Putamen (tissue), 1 donor: ENCODE results near the gene PRAMEF33.
"Not testable (repeated sequence)": the region's sequence is repeated elsewhere in the genome, so short reads cannot be mapped to it uniquely, and the experiment has no call there.

Experiments used
- DNase-seq: peaks from one replicate; pipeline ENCODE4 v3.0.0-alpha.2; 2016; ENCODE audit warnings: low spot score

Gene PRAMEF33

GRCh38 chr1:13303239-13303638, at the start of gene PRAMEF33:
Gene PRAMEF33 (plus strand): TSS chr1:13303539. CDS start chr1:13305955, 2,416 bp downstream.
- DNase-seq = not testable (repeated sequence)

GRCh38 chr1:13253898-13254297, 49.4 kb upstream of the PRAMEF33 start, which contains the start of gene PRAMEF5:
Gene PRAMEF5 (plus strand): TSS chr1:13254198. CDS start chr1:13259269, 5,071 bp downstream.
- DNase-seq = not testable (repeated sequence)

- DNase-seq = not testable (repeated sequence)
Observed at GRCh38 chr1:13265124-13265523, 38.2 kb upstream of the PRAMEF33 start.

GRCh38 chr1:13277016-13277415, 26.3 kb upstream of the PRAMEF33 start:
- DNase-seq = not testable (repeated sequence)

GRCh38 chr1:13279617-13280016, 23.7 kb upstream of the PRAMEF33 start:
- DNase-seq = not testable (repeated sequence)

GRCh38 chr1:13285037-13285436, 18.3 kb upstream of the PRAMEF33 start, which contains the start of gene PRAMEF8:
Gene PRAMEF8 (minus strand): TSS chr1:13285137. CDS start chr1:13284091, 1,046 bp downstream.
- DNase-seq = not testable (repeated sequence)

- DNase-seq = not testable (repeated sequence)
Observed at GRCh38 chr1:13289030-13289429, 14.3 kb upstream of the PRAMEF33 start.

- DNase-seq = not testable (repeated sequence)
Observed at GRCh38 chr1:13297216-13297931, 6.0 kb upstream of the PRAMEF33 start.

- not testable (repeated sequence) for DNase-seq
Observed at GRCh38 chr1:13298699-13299098, 4.6 kb upstream of the PRAMEF33 start.

- not testable (repeated sequence) for DNase-seq
Observed at GRCh38 chr1:13302197-13302596, 1.1 kb upstream of the PRAMEF33 start.

GRCh38 chr1:13315281-13315680, 11.9 kb downstream of the PRAMEF33 start, which contains the start of gene PRAMEF15:
Gene PRAMEF15 (plus strand): TSS chr1:13315581. CDS start chr1:13318408, 2,827 bp downstream.
- not testable (repeated sequence) for DNase-seq

GRCh38 chr1:13342496-13342895, 39.2 kb downstream of the PRAMEF33 start:
- DNase-seq = not testable (repeated sequence)

- DNase-seq = not testable (repeated sequence)
Observed at GRCh38 chr1:13347034-13347433, 43.7 kb downstream of the PRAMEF33 start, which contains the start of gene PRAMEF14. Gene PRAMEF14 (minus strand): TSS chr1:13347134. CDS start chr1:13345314, 1,820 bp downstream.

GRCh38 chr1:13353476-13353875, 50.1 kb downstream of the PRAMEF33 start:
- not testable (repeated sequence) for DNase-seq

- not testable (repeated sequence) for DNase-seq
Observed at GRCh38 chr1:13354475-13354874, 51.1 kb downstream of the PRAMEF33 start.

GRCh38 chr1:13356774-13357173, 53.4 kb downstream of the PRAMEF33 start:
- peak; percentile 3 for DNase-seq
